ENCODE results near the gene C22orf39. TPM values are rescaled to one million over a fixed set of nuclear protein-coding genes. Genes with fewer than 3 reads are reported as not detected.

Gene C22orf39
- total RNA-seq, 4 donors from 2014 or later = 46.8 to 47.9 (median 47.1) TPM

DNA sequence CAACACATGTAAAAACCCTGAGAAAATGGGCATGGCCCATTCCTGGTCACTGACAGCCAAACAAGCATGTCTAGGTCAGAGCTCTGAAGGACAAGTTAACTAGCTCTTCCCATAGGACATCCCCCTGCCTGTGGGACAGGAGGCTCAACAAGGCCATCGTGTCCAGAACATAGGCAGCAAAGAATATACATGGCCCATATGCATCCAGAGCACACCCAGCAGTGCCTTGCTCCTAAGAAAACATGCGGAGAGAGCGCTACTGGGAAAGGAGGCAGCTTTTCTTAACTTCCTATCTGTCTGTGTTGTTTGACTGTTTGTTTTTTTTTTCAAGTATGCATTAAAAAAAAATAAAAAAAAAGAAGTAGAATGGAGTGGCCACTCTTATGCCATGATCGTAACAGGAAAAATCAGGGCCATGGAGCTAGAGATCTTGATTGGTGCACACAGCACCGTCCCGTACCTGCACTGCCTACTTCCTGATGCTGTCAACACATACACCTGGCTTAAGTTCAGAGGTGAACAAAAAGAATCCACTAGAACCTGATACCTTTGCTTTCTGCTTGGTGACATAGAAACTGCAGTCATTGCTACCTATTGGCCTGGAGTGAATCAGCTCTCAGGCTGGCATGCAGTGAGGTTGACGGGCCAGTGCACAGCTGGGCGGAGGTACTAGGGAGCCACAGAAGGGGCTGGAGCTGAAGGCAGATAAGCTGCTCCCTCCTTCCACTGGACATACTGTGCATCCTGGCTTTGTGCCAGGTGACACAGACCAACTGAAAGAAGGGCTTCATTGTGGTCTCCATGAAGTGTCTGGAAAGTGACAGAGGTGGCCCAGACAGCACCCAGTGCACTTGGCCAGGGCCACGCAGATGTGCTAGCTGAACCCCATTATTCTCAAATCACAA, 19.6 kb upstream of the C22orf39 start:
- DNase-seq = no peak
- Histone ChIP-seq H3K4me1 (no peaks in the 10 kb centered on the region), H3K36me3 (peaks cover 0 to 96% (median 2%) of the 10 kb centered on the region in 3 donors), H3K27ac (no peak overlapping the region), H3K9me3 (no peaks in the 10 kb centered on the region), H3K27me3 (no peaks in the 10 kb centered on the region), H3K4me3 (no peak overlapping the region)
- TF ChIP-seq POLR2A (IDR thresholded peaks at IDR 0.05) = no peak
- TF ChIP-seq, protein P1, sequence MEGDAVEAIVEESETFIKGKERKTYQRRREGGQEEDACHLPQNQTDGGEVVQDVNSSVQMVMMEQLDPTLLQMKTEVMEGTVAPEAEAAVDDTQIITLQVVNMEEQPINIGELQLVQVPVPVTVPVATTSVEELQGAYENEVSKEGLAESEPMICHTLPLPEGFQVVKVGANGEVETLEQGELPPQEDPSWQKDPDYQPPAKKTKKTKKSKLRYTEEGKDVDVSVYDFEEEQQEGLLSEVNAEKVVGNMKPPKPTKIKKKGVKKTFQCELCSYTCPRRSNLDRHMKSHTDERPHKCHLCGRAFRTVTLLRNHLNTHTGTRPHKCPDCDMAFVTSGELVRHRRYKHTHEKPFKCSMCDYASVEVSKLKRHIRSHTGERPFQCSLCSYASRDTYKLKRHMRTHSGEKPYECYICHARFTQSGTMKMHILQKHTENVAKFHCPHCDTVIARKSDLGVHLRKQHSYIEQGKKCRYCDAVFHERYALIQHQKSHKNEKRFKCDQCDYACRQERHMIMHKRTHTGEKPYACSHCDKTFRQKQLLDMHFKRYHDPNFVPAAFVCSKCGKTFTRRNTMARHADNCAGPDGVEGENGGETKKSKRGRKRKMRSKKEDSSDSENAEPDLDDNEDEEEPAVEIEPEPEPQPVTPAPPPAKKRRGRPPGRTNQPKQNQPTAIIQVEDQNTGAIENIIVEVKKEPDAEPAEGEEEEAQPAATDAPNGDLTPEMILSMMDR (IDR thresholded peaks at IDR 0.05) = no peak

DNA sequence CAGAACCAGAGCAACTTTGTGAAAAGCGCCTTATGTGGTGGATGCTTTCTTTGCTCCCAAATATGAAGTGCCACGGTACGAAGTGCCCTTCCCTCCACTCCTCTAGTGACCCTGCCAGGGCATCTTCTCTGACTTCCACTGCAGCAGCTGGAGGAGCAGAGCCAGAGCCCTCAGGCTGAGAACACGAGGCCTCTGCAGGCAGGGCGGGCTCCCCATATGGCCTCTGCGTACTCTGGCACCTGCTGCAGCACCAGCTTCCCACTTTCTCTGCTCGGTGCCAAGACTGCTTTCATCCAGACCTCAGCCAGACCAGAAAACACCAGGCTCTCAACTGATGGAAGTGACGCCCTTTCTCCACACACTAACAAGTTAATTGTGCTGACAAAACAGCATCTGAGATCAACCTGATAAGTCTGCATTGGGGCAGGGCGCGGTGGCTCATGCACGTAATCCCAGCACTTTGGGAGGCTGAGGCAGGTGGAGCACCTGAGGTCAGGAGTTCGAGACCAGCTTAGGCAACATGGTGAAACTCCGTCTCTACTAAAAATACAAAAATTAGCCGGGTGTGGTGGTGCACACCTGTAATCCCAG, 18.7 kb upstream of the C22orf39 start:
- no peak for DNase-seq
- H3K4me1 ChIP-seq = no peaks in the 10 kb centered on the region
- TF ChIP-seq, protein P1 (IDR thresholded peaks at IDR 0.05) = no peak
- TF ChIP-seq POLR2A (IDR thresholded peaks at IDR 0.05) = no peak
- H3K4me3 ChIP-seq = no peak overlapping the region
- no peaks in the 10 kb centered on the region for H3K9me3 ChIP-seq
- no peak overlapping the region for H3K27ac ChIP-seq
- no peaks in the 10 kb centered on the region for H3K27me3 ChIP-seq
- H3K36me3 ChIP-seq = peaks cover 0 to 90% (median 2%) of the 10 kb centered on the region in 3 donors

DNA sequence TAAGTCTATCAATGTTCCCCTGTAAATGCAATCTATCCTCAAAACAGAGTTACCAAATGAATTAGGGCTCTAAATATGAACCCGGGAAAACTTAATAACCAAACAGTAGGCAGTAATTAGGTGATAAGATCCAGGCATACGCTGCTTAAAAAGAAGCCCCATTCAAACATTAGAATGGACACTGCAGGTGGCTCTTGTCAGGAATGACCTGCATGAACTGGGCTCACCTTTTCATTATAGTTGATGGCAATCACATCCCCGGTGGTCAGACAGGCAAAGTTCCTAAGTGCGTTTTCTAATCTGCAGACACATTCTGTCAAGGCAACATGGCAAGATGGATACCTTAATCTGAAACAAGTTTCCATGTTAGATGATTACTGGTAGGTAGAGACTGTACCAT, 17.5 kb upstream of the C22orf39 start:
- Histone ChIP-seq H3K36me3 (peaks cover 0 to 82% (median 2%) of the 10 kb centered on the region in 3 donors), H3K4me3 (no peak overlapping the region), H3K9me3 (no peaks in the 10 kb centered on the region), H3K27me3 (no peaks in the 10 kb centered on the region), H3K27ac (no peak overlapping the region), H3K4me1 (no peaks in the 10 kb centered on the region)
- DNase-seq = no peak
- TF ChIP-seq POLR2A (IDR thresholded peaks at IDR 0.05) = no peak
- TF ChIP-seq, protein P1 (IDR thresholded peaks at IDR 0.05) = no peak

DNA sequence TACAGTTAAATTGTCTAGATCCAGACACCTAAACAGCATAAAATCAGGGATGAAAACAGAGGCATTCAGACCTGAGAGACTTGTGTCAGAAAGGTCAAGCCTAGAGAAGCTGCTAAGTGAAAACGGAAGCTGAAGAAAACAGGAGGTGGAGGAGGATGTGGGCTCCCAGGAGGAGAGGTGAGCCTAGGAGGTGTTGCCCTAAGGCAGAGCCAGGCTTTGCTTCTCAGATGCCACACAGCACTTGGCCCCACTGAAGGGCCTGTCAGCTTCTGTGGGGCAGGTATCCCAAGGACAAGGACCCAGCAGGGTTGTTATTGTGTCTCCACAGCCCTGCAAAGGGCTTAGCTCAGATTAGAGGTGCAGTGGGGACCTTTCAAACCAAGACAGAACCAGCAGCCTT, 17.0 kb upstream of the C22orf39 start:
- no peak overlapping the region for H3K4me3 ChIP-seq
- H3K4me1 ChIP-seq = no peaks in the 10 kb centered on the region
- H3K9me3 ChIP-seq = no peaks in the 10 kb centered on the region
- no peak for DNase-seq
- H3K27me3 ChIP-seq = no peaks in the 10 kb centered on the region
- no peak overlapping the region for H3K27ac ChIP-seq
- TF ChIP-seq, protein P1 (IDR thresholded peaks at IDR 0.05) = no peak
- no peak for TF ChIP-seq POLR2A (IDR thresholded peaks at IDR 0.05)
- peaks cover 0 to 78% (median 2%) of the 10 kb centered on the region in 3 donors for H3K36me3 ChIP-seq

DNA sequence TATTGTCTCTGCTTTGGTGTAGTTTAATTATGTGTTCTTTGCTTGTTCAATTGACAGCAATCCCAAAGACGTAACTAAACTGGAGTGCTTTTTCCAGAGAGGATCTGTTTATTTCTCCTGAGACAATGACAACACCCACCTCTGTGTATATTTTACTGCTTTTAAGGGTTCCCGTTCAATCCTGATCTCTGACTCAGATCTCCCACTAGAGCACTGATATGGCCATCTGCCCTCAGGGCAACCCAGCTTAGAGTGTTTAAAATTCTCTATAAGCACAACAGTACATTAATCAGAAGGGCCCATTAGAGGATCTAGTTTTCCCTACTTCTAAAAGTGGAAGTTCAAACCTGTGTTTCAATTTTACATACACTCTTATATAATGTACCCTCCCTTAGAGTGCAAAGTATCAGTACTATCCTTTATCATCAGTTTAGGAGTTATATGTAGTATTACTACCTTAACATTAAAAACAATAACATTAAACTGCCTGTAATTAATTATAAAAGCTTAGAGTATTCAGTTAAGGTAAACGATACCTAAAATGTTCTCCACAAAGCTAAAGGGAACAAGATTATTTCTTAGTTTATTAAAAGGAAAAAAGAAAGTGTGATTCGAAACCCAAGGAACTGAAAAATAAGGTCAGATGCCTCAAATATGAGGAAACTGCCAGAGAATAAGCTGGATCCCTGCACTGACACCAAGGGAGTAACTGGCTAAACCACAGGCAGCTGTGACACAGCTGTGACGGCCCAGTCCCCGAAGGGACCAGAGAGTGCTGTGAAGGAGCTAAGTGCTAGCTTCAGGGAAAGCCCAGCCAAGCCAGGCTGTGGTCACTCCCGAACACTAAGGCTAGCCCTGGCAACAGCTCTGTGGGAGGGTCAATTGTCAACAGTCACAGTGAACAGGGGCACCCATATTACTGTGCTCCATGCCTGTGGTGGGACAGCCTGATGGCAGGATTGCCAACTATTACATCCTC, 16.3 kb upstream of the C22orf39 start:
- TF ChIP-seq, protein P1 (IDR thresholded peaks at IDR 0.05) = no peak
- no peak for TF ChIP-seq POLR2A (IDR thresholded peaks at IDR 0.05)
- peaks cover 0 to 75% (median 2%) of the 10 kb centered on the region in 3 donors for H3K36me3 ChIP-seq
- no peaks in the 10 kb centered on the region for H3K27me3 ChIP-seq
- H3K27ac ChIP-seq = no peak overlapping the region
- H3K9me3 ChIP-seq = no peaks in the 10 kb centered on the region
- no peaks in the 10 kb centered on the region for H3K4me1 ChIP-seq
- DNase-seq = no peak
- H3K4me3 ChIP-seq = no peak overlapping the region

Data from Peyer's patch (tissue), 4 donors.